Measurements from ENCODE around the gene POLE4. TPM values are rescaled to one million over a fixed set of nuclear protein-coding genes. Genes with fewer than 3 reads are reported as not detected.

POLE4 gene
- 14.5 TPM for total RNA-seq

DNA sequence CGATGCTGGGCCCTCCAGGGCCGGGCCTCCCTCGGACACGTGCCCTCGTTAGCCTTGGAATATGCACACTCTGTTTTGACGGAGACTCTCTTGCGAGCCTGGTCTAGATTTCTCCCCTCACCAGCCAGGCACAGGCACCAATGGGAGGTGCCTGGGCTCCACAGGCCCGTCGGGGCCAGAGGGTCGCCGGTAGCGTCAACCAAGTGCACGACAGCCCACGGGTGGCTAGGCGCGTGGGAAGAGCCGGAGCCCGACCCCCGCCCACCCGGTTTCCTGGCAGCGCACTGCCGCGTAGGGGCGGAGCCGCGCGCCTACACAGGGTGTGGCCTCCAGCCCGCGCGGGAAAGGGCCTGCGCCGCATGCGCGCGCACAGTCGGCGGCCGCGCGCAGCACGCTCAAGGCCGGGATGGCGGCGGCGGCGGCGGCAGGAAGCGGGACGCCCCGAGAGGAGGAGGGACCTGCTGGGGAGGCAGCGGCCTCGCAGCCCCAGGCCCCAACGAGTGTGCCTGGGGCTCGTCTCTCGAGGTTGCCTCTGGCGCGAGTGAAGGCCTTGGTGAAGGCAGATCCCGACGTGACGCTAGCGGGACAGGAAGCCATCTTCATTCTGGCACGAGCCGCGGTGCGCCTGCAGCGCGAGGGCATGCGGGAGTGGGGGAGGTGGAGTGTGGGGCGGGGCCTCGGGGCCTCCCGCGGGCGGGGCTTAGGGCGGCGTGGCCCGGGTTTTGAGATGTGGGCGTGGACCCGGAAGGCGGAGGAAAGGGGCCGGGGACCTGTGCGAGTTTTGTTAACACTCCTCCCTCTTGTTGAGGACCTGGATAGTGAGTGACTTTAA lies at the start of gene POLE4:
Gene POLE4 (plus strand): TSS at position 370 of the 832 bp plus-strand sequence. CDS start 37 bp downstream, at position 407.

Other genes starting within 250 kb of the POLE4 start
- 37.9 TPM for gene HK2, start 124.5 kb upstream of the POLE4 start, total RNA-seq
- 1.4 TPM for gene TACR1, start 240.9 kb downstream of the POLE4 start, total RNA-seq

All from camera-type eye (tissue), 1 donor.